ES-I3 (cell line): ENCODE results near the gene KCTD7.
A peak's percentile ranks its signal among the peaks of the same experiment; 100 is the strongest.
"Not testable (repeated sequence)": the region's sequence is repeated elsewhere in the genome, so short reads cannot be mapped to it uniquely, and the experiment has no call there.

ENCODE experiments used
- H3K36me3 ChIP-seq: 2 replicates; pipeline ENCODE4 v1.6.1; 2013; ENCODE audit warnings: mild to moderate bottlenecking, low read length, control low read depth, moderate library complexity; ENCODE audit not compliant: insufficient read depth
- H3K4me1 ChIP-seq: 2 replicates; pipeline ENCODE4 v1.6.1; 2013; ENCODE audit warnings: mild to moderate bottlenecking, control low read depth, low read length; ENCODE audit not compliant: insufficient read depth
- H3K9ac ChIP-seq: 2 replicates; pipeline ENCODE4 v1.6.1; 2013; ENCODE audit warnings: low read depth, mild to moderate bottlenecking, low read length, moderate library complexity
- H3K9me3 ChIP-seq: 2 replicates; pipeline ENCODE4 v1.6.1; 2013; ENCODE audit warnings: mild to moderate bottlenecking, low read length, moderate library complexity; ENCODE audit not compliant: control insufficient read depth, insufficient read depth

Gene KCTD7

DNA sequence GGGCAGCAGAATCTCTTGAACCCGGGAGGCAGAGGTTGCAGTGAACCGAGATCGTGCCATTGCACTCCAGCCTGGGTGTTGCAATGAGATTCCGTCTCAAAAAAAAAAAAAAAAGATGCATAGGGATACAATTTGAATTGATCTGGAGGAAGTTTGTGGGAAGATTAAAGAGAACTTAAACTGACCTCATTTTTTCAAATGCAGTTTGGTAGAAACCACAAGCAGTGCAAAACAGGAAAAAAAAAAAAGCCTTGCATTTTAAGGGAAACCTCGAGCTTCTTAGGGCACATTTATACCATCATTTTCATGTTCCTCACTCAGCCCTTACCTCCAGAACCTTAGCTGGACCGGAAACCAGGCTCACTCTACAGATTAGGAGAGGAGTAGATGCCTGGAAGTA, 2.8 kb downstream of the KCTD7 start:
- Histone ChIP-seq H3K36me3 (no peaks in the 10 kb centered on the region), H3K9me3 (no peaks in the 10 kb centered on the region), H3K9ac (no peak overlapping the region), H3K4me1 (no peaks in the 10 kb centered on the region; the same call in 1 of the 2 replicates)

DNA sequence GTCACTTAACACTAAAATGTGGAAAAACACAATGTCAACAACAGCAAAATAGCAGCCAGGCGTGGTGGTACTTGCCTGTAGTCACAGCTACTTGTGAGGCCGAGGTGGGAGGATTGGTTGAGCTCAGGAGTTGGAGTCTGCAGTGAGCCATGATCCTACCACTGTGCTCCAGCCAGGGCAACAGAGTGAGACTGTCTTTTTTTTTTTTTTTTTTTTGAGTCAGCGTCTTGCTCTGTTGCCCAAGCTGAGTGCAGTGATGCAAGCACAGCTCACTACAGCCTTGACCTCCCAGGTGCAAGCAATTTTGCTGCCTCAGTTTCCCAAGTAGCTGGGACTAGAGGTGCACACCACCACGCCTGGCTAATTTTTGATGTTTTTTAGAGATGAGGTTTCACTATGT, 6.1 kb downstream of the KCTD7 start:
- Histone ChIP-seq H3K4me1 (no peaks in the 10 kb centered on the region), H3K36me3 (peaks cover 4% of the 10 kb centered on the region; the same call in 1 of the 2 replicates), H3K9me3 (no peaks in the 10 kb centered on the region), H3K9ac (no peak overlapping the region)

DNA sequence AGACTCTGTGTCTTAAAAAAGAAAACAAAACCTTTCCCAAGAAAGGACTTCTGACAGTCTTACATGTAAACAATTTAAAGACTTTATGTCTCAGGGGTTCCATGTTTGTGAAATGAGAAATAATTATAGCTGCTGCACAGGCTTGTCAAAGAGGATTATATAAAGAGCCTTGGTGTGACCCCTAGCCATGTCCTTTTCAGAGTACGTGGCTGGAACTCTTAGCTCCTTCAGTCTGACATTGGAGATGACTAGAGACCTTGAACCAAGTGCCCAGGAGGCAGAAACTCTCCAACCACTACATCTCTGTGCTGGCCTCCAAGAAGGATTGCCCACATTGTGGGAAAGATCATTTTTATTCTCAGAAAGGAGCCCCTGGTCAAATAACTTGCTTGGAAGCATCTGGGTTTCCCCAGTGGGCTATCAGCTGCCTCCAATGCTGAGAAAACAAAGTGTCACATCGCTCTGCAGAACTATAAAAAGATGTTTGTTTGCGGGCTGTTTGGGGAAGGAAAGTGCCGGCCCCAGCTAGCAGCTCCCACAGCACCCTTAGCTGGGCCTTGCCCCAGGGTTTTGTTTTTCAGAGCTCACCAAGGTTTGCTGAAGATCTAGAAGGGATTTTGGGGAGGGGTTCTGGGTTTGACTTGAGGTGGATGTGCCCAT, 6.8 kb downstream of the KCTD7 start:
- peaks cover 10% of the 10 kb centered on the region; the same call in 1 of the 2 replicates for H3K36me3 ChIP-seq
- not testable (repeated sequence) for H3K4me1 ChIP-seq, H3K9ac ChIP-seq, H3K9me3 ChIP-seq

DNA sequence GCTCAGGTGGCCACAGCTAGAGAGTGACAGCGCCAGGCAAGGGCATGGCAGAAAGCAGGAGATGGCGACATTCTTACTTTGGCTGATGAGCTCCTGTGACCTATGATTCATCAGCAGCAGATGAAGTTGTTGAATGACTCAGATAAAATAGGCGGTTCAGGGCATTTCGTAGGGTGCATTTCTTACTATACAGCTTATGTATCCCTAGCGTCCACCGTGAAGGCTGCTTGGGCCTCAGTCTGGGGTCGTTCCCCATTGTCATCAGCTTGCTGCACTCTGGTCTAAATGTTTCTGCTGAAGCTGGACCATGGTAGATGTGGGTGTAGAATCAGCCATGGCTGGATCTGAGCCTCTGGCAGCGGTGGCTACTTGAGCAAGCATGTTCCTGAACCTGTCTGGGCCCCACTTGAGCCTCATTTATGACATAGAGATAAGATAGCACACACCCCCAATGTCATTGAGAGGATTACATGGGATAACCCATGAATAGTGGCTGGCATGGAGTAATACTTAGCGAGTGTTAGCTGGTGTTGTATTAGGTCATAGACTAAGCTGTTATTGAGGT, 7.4 kb downstream of the KCTD7 start:
- not testable (repeated sequence) for H3K4me1 ChIP-seq, H3K9ac ChIP-seq, H3K9me3 ChIP-seq
- peaks cover 11% of the 10 kb centered on the region; the same call in 1 of the 2 replicates for H3K36me3 ChIP-seq

DNA sequence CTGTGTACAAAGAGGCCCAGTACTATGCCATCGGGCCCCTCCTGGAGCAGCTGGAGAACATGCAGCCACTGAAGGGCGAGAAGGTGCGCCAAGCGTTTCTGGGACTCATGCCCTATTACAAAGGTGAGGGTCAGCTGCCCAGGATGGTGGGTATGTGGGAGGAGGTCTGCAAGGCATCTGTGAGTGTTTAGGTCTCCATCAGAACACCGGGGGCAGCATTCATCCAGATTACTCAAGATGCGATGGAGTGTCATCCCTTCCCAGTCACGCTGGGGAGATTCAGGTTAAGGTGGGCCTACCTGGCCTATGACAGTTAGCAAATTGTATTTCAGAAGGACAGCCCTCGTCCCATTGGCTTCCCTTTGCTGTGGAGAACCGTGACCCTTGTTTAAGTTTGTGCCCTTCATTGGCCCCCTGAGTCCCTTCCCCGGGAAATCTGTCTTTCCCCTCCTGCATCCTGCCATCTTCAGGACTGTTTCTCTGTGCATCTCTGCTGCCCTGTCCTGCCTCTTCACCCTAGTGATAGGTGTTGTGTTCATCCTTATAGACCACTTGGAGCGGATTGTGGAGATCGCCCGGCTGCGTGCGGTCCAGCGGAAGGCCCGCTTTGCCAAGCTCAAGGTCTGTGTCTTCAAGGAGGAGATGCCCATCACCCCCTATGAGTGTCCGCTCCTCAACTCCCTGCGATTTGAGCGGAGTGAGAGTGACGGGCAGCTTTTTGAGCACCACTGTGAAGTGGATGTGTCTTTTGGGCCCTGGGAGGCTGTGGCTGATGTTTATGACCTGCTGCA, 9.8 kb downstream of the KCTD7 start:
- H3K9me3 ChIP-seq = no peaks in the 10 kb centered on the region
- H3K36me3 ChIP-seq = peaks cover 16% of the 10 kb centered on the region; the same call in 1 of the 2 replicates
- H3K4me1 ChIP-seq = no peaks in the 10 kb centered on the region
- H3K9ac ChIP-seq = no peak overlapping the region

DNA sequence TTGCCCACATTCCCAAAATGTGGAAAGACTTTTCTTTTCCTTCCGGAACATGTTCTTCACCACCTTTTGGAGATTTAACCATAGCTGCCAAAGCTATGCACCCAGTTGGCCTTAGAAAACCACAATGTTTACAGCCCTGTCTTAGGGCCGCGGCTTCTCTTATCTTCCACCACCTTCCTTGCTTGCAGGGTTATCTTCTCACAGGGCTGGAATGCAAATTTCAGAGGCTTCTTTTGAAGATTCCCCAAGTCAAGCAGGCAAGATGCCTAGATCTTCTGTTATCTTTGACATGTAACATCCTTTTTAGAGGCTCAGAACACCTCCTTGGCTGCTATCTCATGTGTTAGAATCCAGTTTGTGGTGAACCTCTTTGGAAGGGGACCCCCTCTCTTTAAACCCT, 11.1 kb downstream of the KCTD7 start:
- H3K4me1 ChIP-seq = no peaks in the 10 kb centered on the region
- no peaks in the 10 kb centered on the region for H3K9me3 ChIP-seq
- peaks cover 16% of the 10 kb centered on the region; the same call in 1 of the 2 replicates for H3K36me3 ChIP-seq
- H3K9ac ChIP-seq = no peak overlapping the region

DNA sequence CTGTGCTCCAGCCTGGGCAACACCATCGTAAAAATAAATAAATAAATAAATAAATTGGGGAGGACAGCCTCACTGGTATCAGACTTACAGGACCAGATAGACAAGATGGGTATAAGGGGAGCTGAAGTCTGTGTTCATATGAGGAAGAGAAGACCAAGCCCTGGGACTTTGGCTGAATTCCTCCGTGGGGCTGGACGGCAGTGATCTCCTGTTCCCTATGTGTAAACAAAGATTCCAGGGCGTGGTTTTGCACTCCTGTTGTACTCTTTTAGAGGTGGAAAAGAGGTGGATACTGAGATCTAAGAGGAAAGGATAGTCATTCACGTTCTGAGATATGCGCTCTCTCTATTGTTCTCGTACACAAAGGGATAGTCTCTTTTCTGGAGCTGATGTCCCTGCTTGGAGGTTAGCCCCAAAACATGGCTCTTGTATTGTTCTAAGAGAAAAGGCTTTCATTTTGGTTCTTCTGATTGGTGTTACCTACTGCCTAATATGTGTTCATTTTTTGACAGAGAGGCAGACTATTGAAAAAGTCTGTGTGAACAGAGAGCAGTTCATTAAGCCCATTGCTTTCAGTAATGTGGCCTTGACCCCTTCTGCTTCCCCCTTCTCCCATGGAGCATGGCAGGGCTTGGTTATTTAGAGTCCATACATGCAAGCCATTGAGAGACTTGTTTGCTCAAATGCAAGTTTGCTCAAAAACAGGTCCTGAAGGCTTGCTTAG, 12.3 kb downstream of the KCTD7 start:
- peaks cover 16% of the 10 kb centered on the region; the same call in 1 of the 2 replicates for H3K36me3 ChIP-seq
- H3K9me3 ChIP-seq = no peaks in the 10 kb centered on the region
- no peak overlapping the region for H3K9ac ChIP-seq
- H3K4me1 ChIP-seq = no peaks in the 10 kb centered on the region

DNA sequence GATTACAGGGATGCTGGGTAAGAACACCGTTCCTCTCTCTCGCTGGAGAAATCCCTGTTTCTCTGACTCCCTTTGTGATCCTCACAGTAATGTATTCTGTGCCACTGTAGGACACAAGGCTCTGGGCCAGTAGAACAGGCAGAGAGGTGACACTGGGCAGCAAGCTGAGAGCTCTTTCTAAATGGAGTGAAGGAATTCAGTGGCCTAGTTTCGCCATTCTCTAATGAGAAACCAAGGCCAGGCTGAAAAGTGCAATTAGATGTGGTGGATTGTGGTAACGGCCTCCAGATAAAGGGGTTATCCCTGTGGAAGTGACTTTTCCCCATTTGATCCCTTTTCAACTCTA, 12.8 kb downstream of the KCTD7 start:
- H3K9me3 ChIP-seq = no peaks in the 10 kb centered on the region
- no peaks in the 10 kb centered on the region for H3K4me1 ChIP-seq
- H3K9ac ChIP-seq = no peak overlapping the region
- H3K36me3 ChIP-seq = peaks cover 16% of the 10 kb centered on the region; the same call in 1 of the 2 replicates

DNA sequence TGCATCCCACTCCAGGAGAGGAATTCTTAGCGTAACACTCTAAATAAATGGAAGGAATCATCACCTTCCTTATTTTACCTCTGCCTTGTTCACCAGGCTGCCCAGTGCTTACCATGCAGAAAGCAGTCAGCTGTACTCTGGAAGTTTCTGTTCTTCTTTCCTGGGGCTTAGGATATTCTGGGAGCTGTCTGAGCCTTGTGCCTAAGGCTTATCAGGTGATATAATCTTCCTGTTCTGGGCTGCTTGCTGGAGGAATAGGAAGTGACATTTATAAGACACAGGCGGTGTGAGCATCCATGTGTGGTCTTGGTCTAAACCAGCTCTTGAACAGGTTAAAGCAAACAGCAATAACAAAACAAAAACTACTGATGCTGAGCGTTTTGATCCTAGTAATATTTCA, 13.5 kb downstream of the KCTD7 start:
- no peaks in the 10 kb centered on the region for H3K4me1 ChIP-seq
- H3K9ac ChIP-seq = no peak overlapping the region
- peaks cover 16% of the 10 kb centered on the region; the same call in 1 of the 2 replicates for H3K36me3 ChIP-seq
- H3K9me3 ChIP-seq = no peaks in the 10 kb centered on the region

DNA sequence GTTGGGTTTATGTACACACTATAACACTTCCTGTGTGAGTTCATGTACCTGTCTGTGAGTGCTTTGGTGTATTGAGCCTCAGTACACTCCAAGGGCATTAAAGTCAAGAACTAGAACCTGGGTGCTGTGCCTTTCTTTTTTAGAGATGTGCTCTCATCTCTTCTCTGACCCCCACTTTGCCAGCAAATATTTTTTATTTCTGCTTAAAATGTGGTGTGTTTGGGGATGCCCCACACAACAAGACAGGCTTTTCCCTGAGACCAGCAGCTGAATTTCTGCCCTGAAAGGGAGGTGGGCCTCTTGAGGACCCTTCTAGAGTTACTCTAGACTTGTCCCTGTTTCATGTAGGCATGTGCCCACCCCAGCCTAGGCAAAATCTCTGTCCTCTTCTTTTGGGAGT, 14.3 kb downstream of the KCTD7 start:
- H3K9ac ChIP-seq = no peak overlapping the region
- H3K4me1 ChIP-seq = no peaks in the 10 kb centered on the region
- no peaks in the 10 kb centered on the region for H3K9me3 ChIP-seq
- H3K36me3 ChIP-seq = peaks cover 16% of the 10 kb centered on the region; the same call in 1 of the 2 replicates

DNA sequence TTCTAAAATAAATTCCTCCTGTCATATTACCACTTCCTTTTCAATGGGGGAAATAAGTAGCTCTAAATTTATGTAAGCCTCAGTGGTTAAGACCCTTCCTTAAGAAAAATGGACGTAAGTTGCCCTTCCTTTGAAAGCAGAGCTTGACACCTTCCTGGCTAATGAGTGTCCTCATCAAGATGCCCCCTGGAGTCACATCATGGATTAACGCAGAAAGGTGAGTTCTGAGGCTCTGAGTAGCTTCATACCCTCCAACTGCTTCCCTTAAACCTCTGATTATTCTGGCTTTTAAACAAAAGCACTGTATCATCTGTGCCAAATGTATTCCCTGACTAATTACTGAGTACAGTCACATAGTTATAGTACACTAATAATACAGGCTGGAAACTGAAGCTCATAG, 14.7 kb downstream of the KCTD7 start:
- peaks cover 16% of the 10 kb centered on the region; the same call in 1 of the 2 replicates for H3K36me3 ChIP-seq
- H3K9ac ChIP-seq = no peak overlapping the region
- H3K9me3 ChIP-seq = no peaks in the 10 kb centered on the region
- no peaks in the 10 kb centered on the region for H3K4me1 ChIP-seq

DNA sequence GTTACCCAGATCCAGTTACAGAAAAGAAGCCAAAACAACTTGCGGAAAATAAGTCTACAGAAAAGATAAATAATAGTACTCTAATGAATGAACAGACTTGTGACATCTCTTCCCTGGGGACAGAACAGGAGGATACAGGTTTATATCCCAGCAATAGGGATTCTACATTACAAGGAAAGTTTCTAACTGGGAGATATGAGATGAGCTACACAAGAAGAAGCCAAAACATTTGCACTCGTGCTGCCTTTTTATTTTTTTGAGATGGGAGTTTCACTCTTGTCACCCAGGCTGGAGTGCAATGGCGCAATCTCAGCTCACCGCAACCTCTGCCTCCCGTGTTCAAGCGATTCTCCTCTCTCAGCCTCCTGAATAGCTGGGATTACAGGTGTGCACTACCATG, 22.3 kb downstream of the KCTD7 start:
- not testable (repeated sequence) for H3K9ac ChIP-seq, H3K9me3 ChIP-seq, H3K4me1 ChIP-seq, H3K36me3 ChIP-seq

DNA sequence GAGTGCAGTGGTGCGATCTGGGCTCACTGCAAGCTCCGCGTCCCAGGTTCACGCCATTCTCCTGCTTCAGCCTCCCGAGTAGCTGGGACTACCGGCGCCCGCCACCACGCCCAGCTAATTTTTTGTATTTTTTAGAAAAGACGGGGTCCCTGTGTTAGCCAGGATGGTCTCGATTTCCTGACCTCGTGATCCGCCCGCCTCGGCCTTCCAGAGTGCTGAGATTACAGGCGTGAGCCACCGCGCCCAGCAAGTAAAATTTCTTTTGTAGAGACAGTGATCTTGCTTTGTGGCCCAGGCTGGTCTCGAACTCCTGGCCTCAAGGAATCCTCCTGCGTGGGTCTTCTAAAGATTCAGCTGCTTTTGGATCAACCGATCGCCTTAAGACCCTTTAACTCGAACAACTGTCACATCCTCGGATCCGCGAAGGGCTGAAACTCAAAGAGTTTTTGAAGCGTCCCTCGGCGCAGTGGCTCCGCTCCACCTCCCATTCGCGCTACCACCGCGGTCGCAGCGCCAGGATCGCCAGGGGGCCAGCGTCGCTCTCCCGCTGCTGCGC, 25.1 kb downstream of the KCTD7 start:
- H3K9ac ChIP-seq = peak overlapping the region; percentile 98
- not testable (repeated sequence) for H3K9me3 ChIP-seq, H3K36me3 ChIP-seq, H3K4me1 ChIP-seq
